ENCODE measurements around the gene SKIC2. TPM values are rescaled to one million over a fixed set of nuclear protein-coding genes. Genes with fewer than 3 reads are reported as not detected.

The SKIC2 gene
- total RNA-seq, 1 experiment from 2014 or later, result 81.8 TPM

- TF ChIP-seq NFYB (CRISPR knock-in tag; conservative IDR thresholded peaks at IDR 0.05; ENCODE audit: low read depth) (peak; percentile 55; the same call in 1 of the 2 replicates), ATF1 (CRISPR knock-in tag; IDR thresholded peaks at IDR 0.05) (peak; percentile 79; the same call in 1 of the 2 replicates), TP53 (CRISPR knock-in tag; IDR thresholded peaks at IDR 0.05) (no peak), FOXJ3 (CRISPR knock-in tag; IDR thresholded peaks at IDR 0.05; ENCODE audit: borderline replicate concordance) (no peak), FOXP4 (CRISPR knock-in tag; IDR thresholded peaks at IDR 0.05) (peak; percentile 60; the same call in 1 of the 2 replicates), ZBTB21 (CRISPR knock-in tag; IDR thresholded peaks at IDR 0.05; ENCODE audit: borderline replicate concordance) (peak; percentile 100), ZNF423 (CRISPR knock-in tag; IDR thresholded peaks at IDR 0.05) (no peak), ARID4B (CRISPR knock-in tag; IDR thresholded peaks at IDR 0.05; ENCODE audit: borderline replicate concordance) (no peak), SP1 (CRISPR knock-in tag; conservative IDR thresholded peaks at IDR 0.05) (peak; percentile 85), JUN (CRISPR knock-in tag; IDR thresholded peaks at IDR 0.05) (peak; percentile 63; the same call in 1 of the 2 replicates), ELF4 (CRISPR knock-in tag; IDR thresholded peaks at IDR 0.05; ENCODE audit: low read depth) (no peak), SMAD3 (CRISPR knock-in tag; IDR thresholded peaks at IDR 0.05; ENCODE audit: borderline replicate concordance) (0 out of 2 replicates have a peak, but pooled peaks have one; percentile 38), USF1 (CRISPR knock-in tag; IDR thresholded peaks at IDR 0.05) (peak; percentile 56), ZNF396 (CRISPR knock-in tag; IDR thresholded peaks at IDR 0.05; ENCODE audit: borderline replicate concordance) (no peak), CREM (CRISPR knock-in tag; IDR thresholded peaks at IDR 0.05) (peak; percentile 99), STAT6 (CRISPR knock-in tag; conservative IDR thresholded peaks at IDR 0.05; ENCODE audit: low read depth) (no peak), ZSCAN18 (CRISPR knock-in tag; IDR thresholded peaks at IDR 0.05) (no peak), NFATC4 (CRISPR knock-in tag; IDR thresholded peaks at IDR 0.05) (no peak), ERG (CRISPR knock-in tag; IDR thresholded peaks at IDR 0.05) (0 out of 2 replicates have a peak, but pooled peaks have one; percentile 24), MYBL2 (CRISPR knock-in tag; IDR thresholded peaks at IDR 0.05) (peak; percentile 87; the same call in 1 of the 2 replicates), USF2 (CRISPR knock-in tag; IDR thresholded peaks at IDR 0.05) (no peak), ZNF281 (CRISPR knock-in tag; IDR thresholded peaks at IDR 0.05) (peak; percentile 72; the same call in 1 of the 2 replicates)
Measured at GRCh38 chr6:31971993-31972708, 13.2 kb downstream of the SKIC2 start, which contains the start of gene DXO (continued).
